ENCODE data around the gene ARMH2. TPM values are rescaled to one million over a fixed set of nuclear protein-coding genes. Genes with fewer than 3 reads are reported as not detected.

ARMH2 gene
- total RNA-seq: not detected in 2 replicates

DNA sequence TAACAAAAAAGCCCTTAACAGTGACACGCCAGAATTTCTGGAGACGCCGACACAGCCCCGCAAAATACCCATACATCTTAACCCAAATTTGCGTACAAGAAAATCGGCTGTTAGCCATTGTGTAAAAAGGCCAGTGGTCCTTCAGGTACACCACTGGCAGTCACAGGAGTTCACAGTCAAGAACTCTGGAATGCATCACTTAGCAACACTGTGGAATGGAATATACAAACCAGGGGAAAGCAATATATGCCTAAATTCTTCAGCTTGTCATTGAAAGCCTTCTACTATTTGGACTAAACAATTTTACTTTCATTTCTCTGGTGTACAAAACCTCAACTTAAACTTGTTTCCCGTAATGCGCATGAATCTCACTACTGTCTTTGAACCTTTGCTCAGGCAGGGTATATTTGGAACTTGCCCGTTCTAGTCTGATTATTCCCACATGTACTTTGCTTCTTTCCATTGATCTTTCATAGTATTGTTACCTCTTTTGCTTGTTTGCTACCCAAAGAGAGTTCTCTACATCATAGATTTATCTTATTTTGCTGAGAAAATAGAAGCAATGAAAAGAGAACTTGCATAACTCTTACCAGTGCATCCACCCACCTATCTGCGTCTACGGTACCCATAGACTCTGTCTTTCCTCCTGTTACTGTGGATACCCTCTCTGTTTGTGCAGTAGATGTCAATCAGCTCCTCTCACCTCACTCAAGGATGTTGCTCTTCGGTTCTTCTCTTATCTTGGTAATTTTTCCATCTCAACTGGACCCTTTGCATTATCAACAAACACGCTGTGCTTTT lies at the start of gene ARMH2:
ARMH2 (minus strand) TSS at position 178 of the 801 bp plus-strand sequence; CDS start at position 118, 60 bp downstream.
- no peak for DNase-seq

DNA sequence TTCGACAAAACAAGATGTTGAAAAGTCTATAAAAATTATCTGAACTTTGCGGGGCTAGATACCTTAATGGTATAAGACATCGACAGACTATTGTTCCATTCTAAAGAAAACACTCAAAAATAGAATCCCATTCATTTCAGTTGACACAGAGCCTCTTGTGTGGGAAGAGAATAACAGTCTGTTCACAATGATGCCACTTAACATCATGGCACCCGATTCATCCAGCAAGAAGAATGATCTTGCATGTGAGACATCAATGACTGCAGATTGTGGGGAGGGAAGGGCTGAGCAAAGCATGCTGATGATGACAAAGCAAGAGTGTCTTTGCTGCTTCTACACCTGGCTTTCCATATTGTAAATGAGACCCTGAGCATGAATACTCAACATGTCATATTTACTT lies 49.7 kb upstream of the ARMH2 start:
- no peak for DNase-seq

DNA sequence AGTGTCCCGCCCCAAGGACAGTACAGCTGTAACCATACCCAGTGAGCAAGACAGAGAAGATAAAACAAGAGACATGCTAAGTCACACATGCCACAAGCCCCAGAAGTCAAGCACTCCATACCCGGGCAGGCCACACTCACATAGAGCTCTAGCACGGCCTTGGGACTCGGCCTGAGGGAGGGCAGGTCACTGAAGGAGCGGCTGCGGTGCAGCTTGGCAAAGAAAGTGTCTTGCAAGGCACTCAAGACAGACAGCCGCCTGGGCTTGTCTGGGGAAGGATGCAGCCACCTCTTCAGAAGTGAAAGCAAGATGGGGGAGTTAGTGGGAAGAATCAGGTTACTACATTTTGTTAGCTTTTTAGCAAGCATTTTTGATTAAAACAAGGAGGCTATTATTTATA lies 48.7 kb upstream of the ARMH2 start:
- no peak for DNase-seq

DNA sequence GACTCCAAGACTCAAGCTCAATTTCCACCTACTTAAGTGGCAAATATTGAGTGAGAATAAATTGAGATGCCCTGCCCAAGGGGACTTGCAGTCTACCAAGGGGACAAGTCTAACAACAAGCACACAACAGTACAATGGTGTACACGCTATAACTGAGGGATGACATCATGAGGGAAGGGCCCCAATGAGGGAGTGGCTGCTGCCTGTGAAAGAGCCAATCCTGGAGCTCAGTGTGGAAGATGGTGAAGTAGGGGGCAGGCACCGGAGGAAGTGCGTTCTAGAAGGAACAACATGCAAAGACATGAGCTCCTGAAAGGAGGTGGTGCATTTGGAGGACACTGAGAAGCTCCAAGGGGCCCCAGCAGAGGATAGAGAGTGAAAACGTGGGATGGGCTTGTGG lies 46.9 kb upstream of the ARMH2 start:
- no peak for DNase-seq

DNA sequence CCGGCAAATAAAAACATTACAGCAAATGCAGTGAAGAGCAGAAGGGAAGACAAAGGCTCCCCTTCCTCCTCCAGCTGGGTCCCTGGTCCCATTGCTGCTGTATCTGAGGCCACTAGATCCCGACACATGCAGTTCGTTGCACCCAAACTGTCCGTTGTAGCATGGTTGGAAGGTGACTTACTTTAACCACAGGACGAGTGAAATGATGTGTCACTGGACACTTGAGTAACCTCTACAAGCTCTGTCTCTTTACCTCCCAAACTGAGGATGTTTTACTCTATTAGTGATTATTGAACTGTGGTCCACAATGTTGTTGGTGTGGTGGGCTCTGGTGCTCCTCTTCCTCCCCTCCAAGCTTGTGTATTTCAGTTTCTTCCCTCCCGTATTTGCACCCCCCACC lies 46.2 kb upstream of the ARMH2 start:
- DNase-seq: no peak

DNA sequence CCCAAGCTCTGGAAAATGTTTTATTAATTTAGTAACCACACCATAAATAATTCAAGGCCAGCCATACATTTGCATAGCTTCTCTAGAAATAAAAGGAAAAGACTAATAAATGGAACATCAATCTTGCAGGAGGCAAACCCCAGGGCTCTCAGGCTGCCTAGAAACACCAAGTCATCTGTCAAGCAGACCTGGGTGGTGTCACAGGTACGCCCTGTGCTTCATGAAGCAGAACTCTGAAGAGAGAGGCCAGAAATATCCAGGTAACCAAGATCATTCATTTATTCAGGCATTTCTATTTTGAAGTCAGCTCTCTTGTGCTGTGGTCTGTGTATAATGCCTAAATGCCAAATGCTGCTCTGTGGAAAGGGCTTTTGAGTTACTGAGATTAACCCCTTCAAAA lies 45.3 kb upstream of the ARMH2 start:
- DNase-seq: no peak

DNA sequence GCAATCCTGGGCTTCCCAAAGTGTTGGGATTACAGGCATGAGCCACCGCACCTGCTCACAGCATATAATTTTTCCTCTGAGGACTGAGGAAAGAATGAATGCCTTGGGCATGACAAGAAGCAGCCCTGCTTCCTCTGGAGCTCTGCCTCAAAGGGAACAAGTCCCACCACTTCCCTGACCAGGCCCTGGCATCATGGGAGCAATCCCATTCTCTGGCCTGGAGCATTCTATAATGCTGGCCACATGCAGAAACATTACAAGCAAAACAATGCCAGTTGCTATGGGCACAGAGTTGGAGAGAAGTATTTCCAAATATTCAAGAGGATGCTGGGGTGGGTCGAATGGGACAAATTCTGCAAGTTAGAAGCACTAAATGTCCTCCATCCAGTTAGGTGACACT lies 41.5 kb upstream of the ARMH2 start:
- no peak for DNase-seq

DNA sequence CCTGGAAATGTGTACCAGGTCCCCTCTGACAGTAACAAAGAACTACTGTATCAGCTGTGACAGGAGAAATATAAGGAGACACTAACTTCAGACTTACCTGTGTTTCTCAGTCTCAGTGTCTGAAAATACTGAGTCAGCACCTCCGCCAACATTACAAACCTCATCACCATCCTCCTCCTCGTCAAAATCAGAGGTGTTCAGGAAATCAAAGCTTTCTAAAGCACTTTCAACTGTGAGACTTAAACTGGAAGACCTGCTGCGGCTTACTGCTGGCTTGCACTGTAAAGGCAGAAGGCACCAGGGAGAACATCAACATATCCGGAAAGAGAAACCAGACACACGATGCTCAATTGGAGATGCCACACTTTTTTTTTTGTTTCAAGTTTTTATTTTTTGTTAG lies 40.3 kb upstream of the ARMH2 start:
- DNase-seq: no peak

DNA sequence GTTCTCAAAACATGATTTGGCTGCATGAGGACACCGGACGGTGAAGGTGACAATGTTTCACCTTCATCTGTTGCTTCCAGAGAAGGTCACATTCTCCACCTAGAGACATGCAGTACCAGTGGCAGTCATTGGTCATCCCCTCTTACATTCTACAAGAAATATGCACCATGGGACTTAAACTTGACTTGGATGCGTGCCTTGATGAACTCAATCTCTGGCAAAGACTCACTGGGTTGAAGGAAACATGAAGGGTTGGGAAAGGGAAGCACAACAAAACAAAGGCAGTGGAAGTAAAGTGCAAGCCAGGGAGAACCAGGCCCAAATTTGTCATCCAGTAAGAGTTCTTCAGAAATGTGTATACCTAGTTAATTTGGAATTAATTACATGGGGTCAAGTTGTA lies 39.4 kb upstream of the ARMH2 start:
- no peak for DNase-seq

DNA sequence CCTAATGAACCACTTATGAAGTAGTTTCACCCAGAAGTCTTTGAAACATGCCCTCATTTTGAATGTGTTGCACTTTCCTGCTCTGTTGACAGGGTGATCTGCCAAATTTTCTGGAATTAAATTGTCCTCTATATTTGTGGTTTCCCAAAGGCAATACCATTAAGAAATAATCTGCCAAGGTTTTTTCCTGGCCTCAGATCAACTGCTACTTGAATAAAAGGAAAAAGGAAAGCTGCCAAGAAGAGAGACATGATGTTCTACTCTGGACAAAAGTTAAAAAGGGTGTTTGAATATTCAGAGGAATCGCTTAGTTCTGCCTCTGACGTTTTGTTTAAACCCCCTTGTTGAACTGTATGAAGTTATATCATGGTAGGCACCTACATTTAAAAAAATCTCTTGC lies 37.4 kb upstream of the ARMH2 start:
- DNase-seq: no peak

DNA sequence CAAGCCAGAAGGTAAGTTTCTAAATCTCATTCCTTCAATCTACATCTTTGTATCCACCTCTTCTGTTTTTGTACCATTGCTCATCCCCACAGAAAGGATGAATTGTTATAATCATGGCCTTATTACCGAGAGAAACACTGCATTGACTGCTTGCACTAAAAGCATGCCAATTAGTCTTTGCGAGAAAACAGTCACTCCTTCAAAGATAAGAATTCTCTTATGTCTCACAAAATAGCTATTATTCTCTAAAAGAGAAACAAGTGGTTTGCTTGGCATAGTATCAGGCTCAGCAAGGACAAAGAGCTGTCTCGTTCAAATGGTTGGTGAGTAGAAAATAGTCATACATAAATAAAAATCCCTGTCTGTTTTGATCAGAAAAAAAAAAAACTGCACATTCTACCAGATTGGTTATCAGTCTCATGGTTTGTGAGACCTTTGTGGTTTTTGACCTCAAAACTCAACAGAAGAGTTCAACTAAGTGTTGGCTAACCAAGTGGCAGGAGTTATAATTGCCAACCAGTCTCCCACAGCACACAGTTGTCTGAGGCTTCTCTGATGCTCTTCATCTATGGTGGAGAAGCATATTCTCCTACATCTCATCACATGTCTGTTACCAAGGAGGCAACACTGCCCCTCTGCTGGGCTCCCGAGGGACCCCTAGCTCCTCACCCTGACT lies 35.1 kb upstream of the ARMH2 start:
- no peak for DNase-seq

DNA sequence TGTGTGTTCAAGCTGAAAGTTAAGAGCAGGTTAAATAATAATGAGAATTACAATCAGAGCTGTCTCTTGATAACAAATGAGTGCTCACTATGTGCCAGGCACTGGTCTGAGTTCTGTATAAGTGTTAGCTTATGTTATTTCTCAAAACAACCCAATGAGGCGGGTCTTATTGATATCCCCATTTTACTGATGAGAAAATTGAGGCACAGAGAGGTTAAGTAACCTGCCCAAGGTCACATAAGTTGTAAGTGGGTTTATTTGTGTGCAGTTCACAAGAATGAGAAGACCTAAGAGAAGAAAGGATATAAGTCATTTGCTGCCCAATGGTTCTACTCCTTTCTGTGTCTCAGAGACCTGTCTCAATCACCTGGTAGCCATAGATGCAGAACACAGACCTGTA lies 34.1 kb upstream of the ARMH2 start:
- no peak for DNase-seq

DNA sequence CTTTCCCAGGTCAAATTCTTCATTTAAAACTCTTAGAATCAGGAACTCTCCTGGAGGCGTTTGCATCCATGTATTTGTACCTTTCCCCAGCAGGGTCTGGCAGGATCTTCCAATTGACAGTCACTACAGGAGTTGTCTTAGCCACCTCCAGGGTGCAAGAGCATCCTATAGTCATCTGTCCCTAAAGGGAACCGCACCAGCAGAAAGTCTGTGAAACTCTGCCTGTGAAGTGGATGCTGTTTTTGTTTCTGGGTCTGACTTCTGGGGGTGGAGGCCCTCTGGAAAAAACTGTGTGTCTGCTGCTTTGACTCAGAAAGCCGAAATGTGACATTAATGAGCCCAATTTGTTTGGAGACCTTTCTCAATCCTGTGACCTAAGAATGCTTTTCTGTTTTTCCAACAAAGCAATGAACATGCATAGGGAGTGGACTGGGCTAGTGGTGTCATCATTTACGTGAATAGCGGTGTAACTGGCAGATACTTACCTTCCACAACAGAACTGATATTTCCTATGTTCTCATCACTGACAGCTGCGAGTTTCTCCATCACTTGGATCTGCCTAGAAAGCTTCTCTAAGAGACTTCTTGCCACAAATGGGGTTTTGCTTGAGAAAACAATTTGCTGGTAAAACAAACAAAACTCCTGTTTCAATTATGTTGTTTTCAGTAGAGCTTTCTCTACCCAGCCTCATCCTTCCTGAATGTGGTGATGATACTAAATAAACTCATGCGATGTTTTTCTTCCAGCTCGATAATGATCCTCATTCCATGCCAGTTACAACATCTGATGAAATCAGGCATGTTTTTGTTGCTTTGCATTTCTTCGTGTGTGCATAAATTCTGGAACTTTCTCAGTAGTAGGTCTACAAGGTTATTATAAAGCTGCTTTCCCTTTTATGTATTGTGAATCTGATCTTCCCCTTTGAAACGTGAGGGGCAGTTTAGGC lies 33.3 kb upstream of the ARMH2 start:
- DNase-seq: no peak

DNA sequence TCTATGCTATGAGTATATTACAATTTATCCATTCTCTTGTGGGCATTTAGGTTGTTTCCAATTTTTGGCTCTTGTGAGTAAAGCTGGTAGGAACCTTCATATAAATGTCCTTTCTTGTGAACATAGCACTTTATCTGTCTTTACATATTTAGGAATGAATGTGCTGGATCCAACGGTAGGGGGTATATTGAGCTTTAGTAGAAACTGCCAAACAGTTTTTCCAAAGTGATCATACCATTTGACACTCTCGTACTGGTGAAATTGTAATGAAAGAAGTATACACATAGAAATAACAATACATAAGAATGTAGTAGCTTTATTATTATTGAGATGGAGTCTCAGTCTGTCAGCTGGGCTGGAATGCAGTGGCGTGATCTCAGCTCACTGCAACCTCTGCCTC lies 30.9 kb upstream of the ARMH2 start:
- no peak for DNase-seq

DNA sequence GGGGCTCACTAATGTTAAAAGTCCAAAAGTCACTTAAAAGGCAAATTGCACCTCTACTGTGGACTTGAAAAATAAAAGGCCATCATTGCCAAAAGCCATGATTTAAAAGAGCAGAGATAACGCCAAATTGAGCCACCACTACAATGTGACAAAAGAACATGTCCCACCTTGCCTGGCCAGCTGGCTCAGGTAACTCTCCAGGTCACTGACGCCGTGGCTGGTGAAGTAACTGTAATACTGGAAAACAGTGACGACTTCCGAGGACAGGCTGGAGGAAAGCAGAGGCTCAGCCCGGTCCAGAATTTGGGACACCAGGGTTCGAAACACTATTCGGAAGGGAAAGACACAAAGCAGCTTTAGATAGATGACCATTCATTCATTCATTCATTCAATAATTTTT lies 29.3 kb upstream of the ARMH2 start:
- no peak for DNase-seq

DNA sequence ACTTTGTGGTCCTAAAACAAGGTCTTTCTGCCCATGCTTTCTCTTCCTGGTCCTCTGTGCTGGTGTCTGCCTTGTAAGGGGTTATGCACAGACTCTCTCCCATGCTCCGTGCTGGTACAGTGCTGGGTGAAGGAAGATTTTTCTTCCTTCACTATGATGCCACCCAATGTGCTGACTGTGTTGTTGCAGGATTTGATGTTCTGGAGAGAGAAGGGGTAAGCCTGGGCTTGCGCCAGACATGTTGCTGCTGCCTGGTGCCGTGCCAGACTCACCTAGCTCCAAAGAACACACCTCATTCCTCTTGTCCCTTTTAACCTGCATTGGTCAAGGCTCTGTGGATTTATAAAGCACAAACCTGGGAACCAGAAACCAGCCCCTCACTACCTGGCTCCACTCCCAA lies 28.4 kb upstream of the ARMH2 start:
- no peak for DNase-seq

DNA sequence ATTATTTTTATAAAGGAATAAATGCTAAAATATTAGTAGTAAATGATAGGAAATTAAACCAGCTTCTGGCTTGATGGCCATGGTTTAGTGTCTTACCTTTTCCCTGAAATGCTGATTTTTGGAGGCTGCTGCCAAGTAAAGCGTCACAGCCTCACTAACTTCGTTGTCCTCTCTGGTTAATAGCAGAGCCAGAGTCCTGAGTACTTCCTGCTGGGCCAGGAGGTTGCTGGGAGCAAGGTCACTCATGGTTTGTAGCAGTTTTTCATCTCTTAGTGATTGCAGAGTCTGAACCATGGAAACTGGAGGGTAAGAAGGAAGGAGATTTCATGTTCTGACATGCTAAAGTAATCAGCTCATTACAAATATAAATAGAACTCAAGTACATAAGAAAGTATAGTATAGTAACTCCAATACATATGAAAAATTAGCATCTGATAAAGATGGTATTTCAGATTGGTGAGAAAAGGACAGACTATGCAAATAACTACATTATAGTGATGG lies 26.5 kb upstream of the ARMH2 start:
- no peak for DNase-seq

DNA sequence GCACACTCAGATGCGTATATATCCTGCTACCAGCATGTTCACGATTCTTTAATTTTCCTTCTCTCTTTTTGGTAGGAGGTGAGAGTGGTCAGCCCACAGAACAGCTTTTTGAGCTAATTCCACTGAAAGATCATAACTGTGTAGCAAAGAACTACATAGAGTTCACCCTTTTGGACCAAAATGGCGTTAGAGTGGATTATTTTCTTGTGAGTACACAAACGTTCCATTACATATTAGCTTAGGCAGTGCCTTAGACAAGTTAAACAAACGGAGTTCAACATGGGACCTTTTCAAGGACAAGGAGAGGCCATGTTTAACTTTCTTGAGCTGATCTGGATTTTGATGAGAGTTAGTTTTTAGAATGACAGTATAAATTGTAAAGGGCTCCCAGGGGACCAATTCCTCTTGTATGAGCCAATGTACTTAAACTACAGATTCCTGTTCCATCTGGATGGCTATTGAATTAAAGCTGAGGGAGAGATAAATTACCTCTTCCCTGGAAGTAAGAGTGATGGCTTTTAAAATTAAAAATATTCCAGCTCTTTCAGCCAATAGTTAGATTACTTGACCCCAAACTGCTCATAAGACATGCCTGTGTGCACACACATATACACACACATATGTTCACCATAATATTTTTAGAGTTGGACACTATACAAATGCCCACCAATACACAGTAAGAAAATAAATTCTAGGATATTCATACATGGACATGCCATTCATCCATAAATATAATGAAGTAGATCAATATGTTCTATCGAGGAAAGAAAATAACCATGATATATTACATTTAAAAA lies 25.6 kb upstream of the ARMH2 start:
- DNase-seq: no peak

DNA sequence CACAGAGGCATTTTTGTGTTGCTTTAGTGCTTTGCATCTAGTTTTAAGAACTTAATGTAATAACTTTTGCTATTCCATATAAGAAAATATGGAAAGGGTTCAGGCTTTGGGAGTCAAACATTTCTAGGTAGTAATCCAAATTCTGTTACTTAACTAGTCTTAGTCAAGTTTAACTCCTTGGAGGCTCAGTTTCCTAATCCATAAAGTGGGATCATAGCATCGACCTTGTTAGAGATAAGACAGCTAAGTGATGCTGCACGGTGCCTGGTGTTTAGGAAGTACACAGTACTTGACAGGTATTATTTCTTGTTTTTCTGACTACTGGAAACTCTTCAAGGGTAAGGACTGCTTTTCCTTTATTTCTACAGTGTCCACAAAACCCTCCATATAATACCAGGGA lies 24.5 kb upstream of the ARMH2 start:
- DNase-seq: no peak

DNA sequence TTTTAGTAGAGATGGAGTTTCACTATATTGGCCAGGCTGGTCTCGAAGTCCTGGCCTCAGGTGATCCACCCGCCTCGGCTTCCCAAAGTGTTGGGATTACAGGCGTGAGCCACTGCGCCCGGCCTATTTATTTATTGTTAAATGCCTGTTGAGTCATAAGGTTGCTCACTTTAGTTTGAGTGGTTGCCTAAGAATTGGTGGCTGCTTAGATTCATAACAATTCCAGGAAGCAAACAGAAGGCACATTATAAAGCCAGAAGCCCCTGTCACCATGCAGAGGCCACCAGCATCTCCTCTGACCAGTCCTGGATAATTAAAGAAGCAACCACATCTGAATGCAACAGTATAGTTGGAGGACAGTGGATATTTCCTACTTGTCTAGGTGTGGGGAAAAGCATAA lies 24.0 kb upstream of the ARMH2 start:
- DNase-seq: no peak

DNA sequence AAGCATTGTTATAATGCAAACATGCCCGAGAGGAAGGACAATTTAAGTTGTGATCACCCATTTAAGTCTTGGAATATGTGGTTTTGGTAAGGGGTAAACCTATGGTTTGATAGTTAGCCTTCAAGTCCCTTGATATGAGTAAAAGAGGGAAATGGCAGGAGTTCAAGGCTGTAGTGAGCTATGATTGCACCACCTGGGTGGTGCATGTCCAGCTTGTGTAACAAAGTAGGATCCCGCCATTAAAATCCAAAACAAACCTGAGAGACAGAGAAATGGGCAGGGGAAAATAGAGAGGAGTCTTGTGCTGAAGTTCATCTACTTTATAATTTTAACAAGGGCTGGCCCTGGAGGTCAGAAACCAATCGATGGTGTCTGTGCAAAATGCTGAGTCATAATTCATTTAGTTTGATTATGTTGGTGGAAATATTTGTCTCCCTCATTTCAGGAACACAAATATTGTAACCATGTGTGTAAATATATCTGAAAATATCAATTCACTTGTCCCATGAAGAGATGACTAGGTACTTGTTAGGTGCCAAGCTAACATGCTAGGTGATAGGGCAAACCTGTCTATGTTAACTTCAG lies 23.2 kb upstream of the ARMH2 start:
- no peak for DNase-seq

DNA sequence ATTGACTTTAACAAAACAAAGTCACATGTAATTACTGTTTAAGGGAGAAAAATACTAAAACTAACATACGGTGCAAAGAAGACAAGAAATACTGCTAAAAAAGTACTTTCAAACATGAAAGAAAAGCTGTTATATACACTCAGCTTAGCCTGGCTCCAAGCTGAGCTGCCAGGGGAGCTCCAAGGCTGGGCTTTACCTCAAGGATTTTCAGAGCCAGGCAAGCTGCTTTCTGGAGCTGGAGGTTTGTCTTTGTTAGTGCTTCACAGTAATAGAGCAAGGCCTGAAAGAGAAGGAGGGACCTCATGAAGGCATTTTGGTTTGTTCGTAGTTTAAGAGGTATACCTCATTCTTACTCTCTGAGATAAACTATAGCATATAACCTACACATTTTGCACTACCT lies 19.6 kb upstream of the ARMH2 start:
- no peak for DNase-seq
